Uterus (tissue), 4 donors: ENCODE results near the gene PPP4C. TPM values are rescaled to one million over a fixed set of nuclear protein-coding genes. Genes with fewer than 3 reads are reported as not detected.

Experiments
- DNase-seq, 2 donors: peaks; one replicate each; pipeline ENCODE4 v3.0.0-alpha.2; 2019 to 2020
- H3K27ac ChIP-seq, 2 donors: fragments of 200-600 bp; sonication (generic); 1 replicate in 1 of 2; 2 replicates in 1 of 2; pipeline ENCODE4 v1.5.1; 2016 to 2018
- H3K27me3 ChIP-seq, 2 donors: fragments of 200-600 bp; sonication (generic); one replicate each; pipeline ENCODE4 v1.5.1; 2018 to 2019; ENCODE audit warnings: control low read depth in 1 of 2
- H3K36me3 ChIP-seq, 2 donors: fragments of 200-600 bp; sonication (generic); one replicate each; pipeline ENCODE4 v1.5.1; 2019; ENCODE audit warnings: control low read depth in 1 of 2
- H3K4me1 ChIP-seq, 2 donors: fragments of 200-600 bp; sonication (generic); one replicate each; pipeline ENCODE4 v1.5.1; 2018 to 2019; ENCODE audit warnings: control low read depth in 1 of 2
- H3K4me3 ChIP-seq, 2 donors: fragments of 200-600 bp; sonication (generic); 1 replicate in 1 of 2; 2 replicates in 1 of 2; pipeline ENCODE4 v1.5.1; 2018 to 2019; ENCODE audit warnings: mild to moderate bottlenecking in 1 of 2
- H3K9me3 ChIP-seq, 2 donors: fragments of 200-600 bp; sonication (generic); one replicate each; pipeline ENCODE4 v1.5.1; 2019; ENCODE audit warnings: control low read depth in 1 of 2
- POLR2A ChIP-seq, 2 donors: fragments of 450-650 bp; IDR thresholded peaks; one replicate each; pipeline ENCODE4 v1.6.1; 2016; ENCODE audit warnings: antibody characterized with exemption in 2 of 2, mild to moderate bottlenecking in 1 of 2, moderate library complexity in 1 of 2
- intact Hi-C: fragments of 100-400 bp; cut with DNase I; formaldehyde crosslinking; loops from one replicate; pipeline ENCODE4 v1.15.1; 2023; ENCODE audit warnings: low total_unique reads
- total RNA-seq, 4 donors: library from RNA; depleted of rRNA in 3 of 4; stranded (reverse); fragments of >200 nt in 3 of 4; gene quantifications; one replicate each; pipeline versions ENCODE4 v1.1.0 to v1.2.4, GENCODE V29; 2014 to 2023
- TF ChIP-seq, protein P1 (sequence below), 4 experiments: fragments of 200-600 bp in 2 of 4; fragments of 450-650 bp in 2 of 4; sonication (generic) in 2 of 4; IDR thresholded peaks; one replicate each; pipeline ENCODE4 v1.5.1; 2016 to 2019; ENCODE audit warnings: antibody characterized with exemption in 4 of 4, mild to moderate bottlenecking in 2 of 4, moderate library complexity in 1 of 4
- donor health status: DM: yes; HTN: yes; CAD: no.

PPP4C gene
- total RNA-seq, 4 donors from 2014 or later, result 15.6 to 78.5 (median 64.5) TPM

DNA sequence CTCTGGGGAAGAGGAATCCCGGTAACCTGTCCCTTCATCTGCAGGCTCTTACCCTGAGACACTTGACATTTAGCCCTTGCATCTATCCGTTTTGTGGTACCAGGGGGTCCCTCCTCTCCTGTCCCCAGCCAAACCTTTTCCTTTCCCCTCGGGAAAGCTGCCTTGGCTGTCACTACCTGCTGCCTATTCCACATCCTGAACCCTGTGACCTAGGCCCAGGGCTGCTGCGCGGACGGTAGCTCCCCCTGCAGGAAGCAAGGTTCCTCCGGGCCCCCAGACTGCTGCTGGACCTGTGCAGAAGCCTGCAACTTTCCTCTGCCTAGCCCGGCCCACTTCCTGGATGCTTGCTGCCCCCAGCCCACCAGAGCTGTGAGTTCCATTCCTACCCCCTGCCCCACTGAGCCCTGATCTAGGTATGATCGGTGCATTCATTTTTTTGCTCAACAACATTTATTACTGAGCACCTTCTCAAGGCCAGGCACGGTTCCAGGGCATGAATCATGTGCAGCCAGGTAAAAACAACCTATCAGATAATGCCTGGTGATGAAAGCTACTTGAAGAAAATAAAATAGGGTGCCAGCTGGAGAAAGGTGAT is 20.7 kb upstream of the PPP4C start:
- Histone ChIP-seq H3K27ac (no peak overlapping the region), H3K4me3 (no peak overlapping the region), H3K36me3 (no peaks in the 10 kb centered on the region), H3K27me3 (no peaks in the 10 kb centered on the region), H3K9me3 (no peaks in the 10 kb centered on the region), H3K4me1 (peaks cover 0 to 6% of the 10 kb centered on the region in 2 donors)
- DNase-seq, result no peak
- intact Hi-C loops, result no loop called here
- TF ChIP-seq POLR2A (IDR thresholded peaks at IDR 0.05), result no peak
- TF ChIP-seq, protein P1, sequence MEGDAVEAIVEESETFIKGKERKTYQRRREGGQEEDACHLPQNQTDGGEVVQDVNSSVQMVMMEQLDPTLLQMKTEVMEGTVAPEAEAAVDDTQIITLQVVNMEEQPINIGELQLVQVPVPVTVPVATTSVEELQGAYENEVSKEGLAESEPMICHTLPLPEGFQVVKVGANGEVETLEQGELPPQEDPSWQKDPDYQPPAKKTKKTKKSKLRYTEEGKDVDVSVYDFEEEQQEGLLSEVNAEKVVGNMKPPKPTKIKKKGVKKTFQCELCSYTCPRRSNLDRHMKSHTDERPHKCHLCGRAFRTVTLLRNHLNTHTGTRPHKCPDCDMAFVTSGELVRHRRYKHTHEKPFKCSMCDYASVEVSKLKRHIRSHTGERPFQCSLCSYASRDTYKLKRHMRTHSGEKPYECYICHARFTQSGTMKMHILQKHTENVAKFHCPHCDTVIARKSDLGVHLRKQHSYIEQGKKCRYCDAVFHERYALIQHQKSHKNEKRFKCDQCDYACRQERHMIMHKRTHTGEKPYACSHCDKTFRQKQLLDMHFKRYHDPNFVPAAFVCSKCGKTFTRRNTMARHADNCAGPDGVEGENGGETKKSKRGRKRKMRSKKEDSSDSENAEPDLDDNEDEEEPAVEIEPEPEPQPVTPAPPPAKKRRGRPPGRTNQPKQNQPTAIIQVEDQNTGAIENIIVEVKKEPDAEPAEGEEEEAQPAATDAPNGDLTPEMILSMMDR (IDR thresholded peaks at IDR 0.05), result no peak

DNA sequence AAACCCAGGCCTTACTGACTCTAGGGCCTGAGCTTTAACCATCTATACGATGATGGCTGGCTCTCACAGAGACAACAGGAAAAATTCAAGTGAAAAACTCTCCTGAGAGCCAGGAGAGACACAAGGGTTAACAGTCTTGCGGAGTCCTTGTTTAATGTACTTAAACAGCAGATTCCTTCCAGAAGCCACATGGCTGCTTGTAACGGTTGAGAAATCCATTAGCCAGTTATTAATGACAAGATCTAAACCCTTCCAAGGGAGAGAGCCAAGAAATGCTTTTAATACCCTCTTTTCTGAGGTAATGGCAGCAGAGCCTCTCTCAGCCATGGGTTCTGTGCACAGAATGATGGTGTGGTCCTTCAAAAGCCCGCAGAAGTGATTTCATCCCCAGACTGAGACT is 15.4 kb upstream of the PPP4C start:
- intact Hi-C loops, result no loop called here
- H3K4me3 ChIP-seq, result no peak overlapping the region
- H3K36me3 ChIP-seq, result no peaks in the 10 kb centered on the region
- H3K27me3 ChIP-seq, result no peaks in the 10 kb centered on the region
- TF ChIP-seq, protein P1 (IDR thresholded peaks at IDR 0.05), result no peak
- TF ChIP-seq POLR2A (IDR thresholded peaks at IDR 0.05), result no peak
- no peak overlapping the region for H3K27ac ChIP-seq
- no peaks in the 10 kb centered on the region for H3K9me3 ChIP-seq
- peaks cover 3 to 11% of the 10 kb centered on the region in 2 donors for H3K4me1 ChIP-seq
- no peak for DNase-seq

DNA sequence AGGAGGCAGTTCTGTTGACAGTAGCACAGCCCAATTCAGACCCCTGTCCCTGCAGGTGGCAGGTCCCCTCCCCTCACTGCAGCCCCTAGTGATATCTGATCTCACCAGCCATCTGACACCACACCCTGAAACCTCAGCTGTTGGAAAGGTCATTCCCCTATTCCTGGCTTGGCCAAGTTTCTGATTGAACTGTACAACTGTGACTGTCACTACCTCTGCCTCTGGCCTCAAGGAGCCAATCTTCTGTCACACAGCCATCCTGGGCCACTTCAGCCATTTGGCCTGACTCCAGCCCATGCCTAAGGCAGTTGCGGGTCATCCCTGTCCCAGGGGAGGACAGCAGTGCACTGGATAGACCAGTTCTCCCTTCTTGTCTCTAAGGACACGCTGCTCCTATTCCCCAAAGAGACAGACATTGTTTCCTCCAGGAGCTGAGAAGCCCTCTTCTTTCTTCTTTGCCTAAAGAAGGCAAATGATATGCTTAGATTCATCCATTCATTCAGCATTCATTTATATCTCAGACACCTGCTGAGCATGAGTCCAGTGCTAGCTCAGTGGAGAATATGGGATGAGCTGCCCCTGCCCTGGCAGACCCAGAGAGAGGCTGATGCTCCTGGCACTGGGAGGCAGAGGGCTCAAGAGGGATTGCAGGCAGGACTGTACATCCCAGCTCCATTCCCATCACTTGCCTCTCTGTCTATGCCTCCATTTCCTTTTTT is 14.8 kb upstream of the PPP4C start:
- Histone ChIP-seq H3K4me1 (peaks cover 3 to 11% of the 10 kb centered on the region in 2 donors), H3K9me3 (no peaks in the 10 kb centered on the region), H3K36me3 (no peaks in the 10 kb centered on the region), H3K27me3 (no peaks in the 10 kb centered on the region), H3K27ac (no peak overlapping the region), H3K4me3 (no peak overlapping the region)
- no peak for TF ChIP-seq POLR2A (IDR thresholded peaks at IDR 0.05)
- TF ChIP-seq, protein P1 (IDR thresholded peaks at IDR 0.05), result no peak
- DNase-seq, result no peak
- intact Hi-C loops, result no loop called here

DNA sequence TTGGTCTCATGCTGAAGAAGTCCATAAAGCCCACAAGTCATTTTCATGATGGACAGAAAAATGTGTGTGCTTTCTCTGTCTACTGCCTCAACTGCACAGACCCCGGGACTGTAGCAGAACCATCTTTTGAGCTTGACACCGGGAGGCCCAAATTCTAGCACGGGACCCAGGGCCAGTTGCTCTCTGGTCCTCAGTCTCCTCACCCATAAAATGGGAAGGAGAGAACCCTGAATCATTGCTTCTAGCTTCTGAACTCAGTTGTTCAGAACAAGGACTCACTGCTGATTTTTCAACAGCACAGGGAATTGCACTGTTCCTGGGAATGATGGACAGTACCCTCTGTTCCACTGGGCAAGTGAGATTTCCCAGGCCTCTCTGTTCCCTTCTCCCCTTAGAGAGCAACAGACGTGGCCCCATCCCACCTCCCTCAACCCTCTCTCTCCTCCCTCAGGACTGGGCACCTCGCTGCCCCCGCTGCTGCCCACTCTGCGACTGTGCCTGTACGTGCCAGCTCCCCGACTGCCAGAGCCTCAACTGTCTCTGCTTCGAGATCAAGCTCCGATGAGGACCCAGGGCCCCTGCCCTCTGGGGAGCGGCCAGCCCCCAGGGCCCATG is 12.4 kb upstream of the PPP4C start:
- DNase-seq, result no peak
- intact Hi-C loops, result no loop called here
- Histone ChIP-seq H3K27ac (peak overlapping the region; percentile 97 to 99), H3K4me3 (peak overlapping the region; percentile 81 to 100), H3K36me3 (no peaks in the 10 kb centered on the region), H3K9me3 (no peaks in the 10 kb centered on the region), H3K4me1 (peaks cover 10 to 26% of the 10 kb centered on the region in 2 donors), H3K27me3 (no peaks in the 10 kb centered on the region)
- TF ChIP-seq, protein P1 (IDR thresholded peaks at IDR 0.05), result no peak
- no peak for TF ChIP-seq POLR2A (IDR thresholded peaks at IDR 0.05)
